Measurements from ENCODE around the gene SCAF4.
"Not testable (repeated sequence)": the region's sequence is repeated elsewhere in the genome, so short reads cannot be mapped to it uniquely, and the experiment has no call there.

SCAF4 gene

GRCh38 chr21:31670070-31670469 lies 61.8 kb downstream of the SCAF4 start:
- peak; percentile 35 for DNase-seq (ENCODE audit: low read depth)

GRCh38 chr21:31668651-31669491 lies 63.0 kb downstream of the SCAF4 start:
- DNase-seq (ENCODE audit: low read depth): no peak

- no peak for DNase-seq (ENCODE audit: low read depth)
Measured at GRCh38 chr21:31667639-31668038, 64.3 kb downstream of the SCAF4 start.

GRCh38 chr21:31667132-31667531 lies 64.8 kb downstream of the SCAF4 start:
- DNase-seq (ENCODE audit: low read depth): no peak

- no peak for DNase-seq (ENCODE audit: low read depth)
Measured at GRCh38 chr21:31666445-31667010, 65.4 kb downstream of the SCAF4 start.

GRCh38 chr21:31665869-31666268 lies 66.0 kb downstream of the SCAF4 start:
- DNase-seq (ENCODE audit: low read depth): not testable (repeated sequence)

- DNase-seq (ENCODE audit: low read depth): no peak
Measured at GRCh38 chr21:31665397-31665796, 66.5 kb downstream of the SCAF4 start.

- no peak for DNase-seq (ENCODE audit: low read depth)
Measured at GRCh38 chr21:31663584-31664249, 68.2 kb downstream of the SCAF4 start.

GRCh38 chr21:31660591-31660990 lies 71.3 kb downstream of the SCAF4 start:
- no peak for DNase-seq (ENCODE audit: low read depth)

GRCh38 chr21:31660259-31660565 lies 71.7 kb downstream of the SCAF4 start:
- no peak for DNase-seq (ENCODE audit: low read depth)

- DNase-seq (ENCODE audit: low read depth): peak; percentile 81
Measured at GRCh38 chr21:31659536-31660258, 72.2 kb downstream of the SCAF4 start, which contains the start of gene SOD1. TSS of gene SOD1 (plus strand) at chr21:31659693. CDS start at chr21:31659770, 77 bp downstream.

GRCh38 chr21:31659286-31659535 lies 72.7 kb downstream of the SCAF4 start:
- DNase-seq (ENCODE audit: low read depth): no peak

GRCh38 chr21:31658053-31658452 lies 73.9 kb downstream of the SCAF4 start:
- no peak for DNase-seq (ENCODE audit: low read depth)

GRCh38 chr21:31656199-31657095 lies 75.5 kb downstream of the SCAF4 start:
- no peak for DNase-seq (ENCODE audit: low read depth)

- not testable (repeated sequence) for DNase-seq (ENCODE audit: low read depth)
Measured at GRCh38 chr21:31654821-31655580, 76.9 kb downstream of the SCAF4 start.

- no peak for DNase-seq (ENCODE audit: low read depth)
Measured at GRCh38 chr21:31654340-31654739, 77.6 kb downstream of the SCAF4 start.

- DNase-seq (ENCODE audit: low read depth): not testable (repeated sequence)
Measured at GRCh38 chr21:31651491-31651890, 80.4 kb downstream of the SCAF4 start.

- DNase-seq (ENCODE audit: low read depth): no peak
Measured at GRCh38 chr21:31650930-31651329, 81.0 kb downstream of the SCAF4 start.

- DNase-seq (ENCODE audit: low read depth): no peak
Measured at GRCh38 chr21:31647650-31648049, 84.3 kb downstream of the SCAF4 start.

- no peak for DNase-seq (ENCODE audit: low read depth)
Measured at GRCh38 chr21:31644643-31645042, 87.3 kb downstream of the SCAF4 start.

- no peak for DNase-seq (ENCODE audit: low read depth)
Measured at GRCh38 chr21:31641416-31641922, 90.4 kb downstream of the SCAF4 start.
